ENCODE results near the gene HTR2C. TPM values are rescaled to one million over a fixed set of nuclear protein-coding genes. Genes with fewer than 3 reads are reported as not detected.

The HTR2C gene
- total and polyA plus RNA-seq, 4 donors = not detected

- no peak overlapping the region for H3K27ac ChIP-seq (ENCODE audit: low read depth in 1 of 2, low read length in 2 of 2)
- TF ChIP-seq YY1 (IDR thresholded peaks at IDR 0.05) = no peak
- no peak for TF ChIP-seq TAF1 (conservative IDR thresholded peaks at IDR 0.05)
- no peak for TF ChIP-seq RXRA (IDR thresholded peaks at IDR 0.05)
- TF ChIP-seq RAD21 (IDR thresholded peaks at IDR 0.05) = no peak
- TF ChIP-seq CTCF (IDR thresholded peaks at IDR 0.05; ENCODE audit: low read depth, low read length, missing input control) = no peak
- TF ChIP-seq, protein P1, sequence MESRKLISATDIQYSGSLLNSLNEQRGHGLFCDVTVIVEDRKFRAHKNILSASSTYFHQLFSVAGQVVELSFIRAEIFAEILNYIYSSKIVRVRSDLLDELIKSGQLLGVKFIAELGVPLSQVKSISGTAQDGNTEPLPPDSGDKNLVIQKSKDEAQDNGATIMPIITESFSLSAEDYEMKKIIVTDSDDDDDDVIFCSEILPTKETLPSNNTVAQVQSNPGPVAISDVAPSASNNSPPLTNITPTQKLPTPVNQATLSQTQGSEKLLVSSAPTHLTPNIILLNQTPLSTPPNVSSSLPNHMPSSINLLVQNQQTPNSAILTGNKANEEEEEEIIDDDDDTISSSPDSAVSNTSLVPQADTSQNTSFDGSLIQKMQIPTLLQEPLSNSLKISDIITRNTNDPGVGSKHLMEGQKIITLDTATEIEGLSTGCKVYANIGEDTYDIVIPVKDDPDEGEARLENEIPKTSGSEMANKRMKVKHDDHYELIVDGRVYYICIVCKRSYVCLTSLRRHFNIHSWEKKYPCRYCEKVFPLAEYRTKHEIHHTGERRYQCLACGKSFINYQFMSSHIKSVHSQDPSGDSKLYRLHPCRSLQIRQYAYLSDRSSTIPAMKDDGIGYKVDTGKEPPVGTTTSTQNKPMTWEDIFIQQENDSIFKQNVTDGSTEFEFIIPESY (IDR thresholded peaks at IDR 0.05) = no peak
- TF ChIP-seq, protein P2, sequence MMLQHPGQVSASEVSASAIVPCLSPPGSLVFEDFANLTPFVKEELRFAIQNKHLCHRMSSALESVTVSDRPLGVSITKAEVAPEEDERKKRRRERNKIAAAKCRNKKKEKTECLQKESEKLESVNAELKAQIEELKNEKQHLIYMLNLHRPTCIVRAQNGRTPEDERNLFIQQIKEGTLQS (IDR thresholded peaks at IDR 0.05) = no peak
- TF ChIP-seq, protein P3, sequence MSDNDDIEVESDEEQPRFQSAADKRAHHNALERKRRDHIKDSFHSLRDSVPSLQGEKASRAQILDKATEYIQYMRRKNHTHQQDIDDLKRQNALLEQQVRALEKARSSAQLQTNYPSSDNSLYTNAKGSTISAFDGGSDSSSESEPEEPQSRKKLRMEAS (IDR thresholded peaks at IDR 0.05) = no peak
- TF ChIP-seq NR2F2 (IDR thresholded peaks at IDR 0.05) = no peak
- TF ChIP-seq JUND (IDR thresholded peaks at IDR 0.05) = no peak
- no peak for TF ChIP-seq FOXA2 (IDR thresholded peaks at IDR 0.05)
- TF ChIP-seq HNF4A (conservative IDR thresholded peaks at IDR 0.05) = no peak
- TF ChIP-seq SP1 (IDR thresholded peaks at IDR 0.05) = no peak
- no peak for TF ChIP-seq FOXA1 (IDR thresholded peaks at IDR 0.05)
- no peak for TF ChIP-seq GABPA (IDR thresholded peaks at IDR 0.05 in 1 of 2, conservative IDR thresholded peaks at IDR 0.05 in 1 of 2)
- TF ChIP-seq EGR1 (IDR thresholded peaks at IDR 0.05; ENCODE audit: low read depth in 2 of 2) = no peak
- H3K9me3 ChIP-seq (ENCODE audit: control insufficient read depth in 4 of 4, low read length in 3 of 4) = no peaks in the 10 kb centered on the region
- 41% methylated on average over 1 of the region's 1 CpG for WGBS
- no peak overlapping the region for H3K4me3 ChIP-seq (ENCODE audit: low read depth in 1 of 3, low read length in 3 of 3)
- no peak for DNase-seq (ENCODE audit: low spot score)
- no peaks in the 10 kb centered on the region for H3K4me1 ChIP-seq (ENCODE audit: control insufficient read depth in 4 of 4, insufficient read depth in 4 of 4, low read length in 3 of 4)
- H3K27me3 ChIP-seq (ENCODE audit: control insufficient read depth in 4 of 4, insufficient read depth in 4 of 4, low read length in 3 of 4) = no peaks in the 10 kb centered on the region
- H3K9ac ChIP-seq (ENCODE audit: low read depth in 1 of 2, low read length in 2 of 2) = no peak overlapping the region
- no peaks in the 10 kb centered on the region for H3K36me3 ChIP-seq (ENCODE audit: control insufficient read depth in 4 of 4, insufficient read depth in 3 of 4, low read depth in 1 of 4, low read length in 3 of 4)
These were observed 52.1 kb downstream of the HTR2C start for GRCh38 chrX:114635986-114636385.

- H3K36me3 ChIP-seq (ENCODE audit: control insufficient read depth in 4 of 4, insufficient read depth in 3 of 4, low read depth in 1 of 4, low read length in 3 of 4) = no peaks in the 10 kb centered on the region
- H3K4me3 ChIP-seq (ENCODE audit: low read depth in 1 of 3, low read length in 3 of 3) = no peak overlapping the region
- H3K27ac ChIP-seq (ENCODE audit: low read depth in 1 of 2, low read length in 2 of 2) = no peak overlapping the region
- peaks cover 0 to 6% (median 0%) of the 10 kb centered on the region in 4 donors for H3K27me3 ChIP-seq (ENCODE audit: control insufficient read depth in 4 of 4, insufficient read depth in 4 of 4, low read length in 3 of 4)
- no peak overlapping the region for H3K9ac ChIP-seq (ENCODE audit: low read depth in 1 of 2, low read length in 2 of 2)
- H3K4me1 ChIP-seq (ENCODE audit: control insufficient read depth in 4 of 4, insufficient read depth in 4 of 4, low read length in 3 of 4) = no peaks in the 10 kb centered on the region
- TF ChIP-seq NR2F2 (IDR thresholded peaks at IDR 0.05) (no peak), RAD21 (IDR thresholded peaks at IDR 0.05) (no peak), TAF1 (conservative IDR thresholded peaks at IDR 0.05) (no peak), CTCF (IDR thresholded peaks at IDR 0.05; ENCODE audit: low read depth, low read length, missing input control) (no peak), RXRA (IDR thresholded peaks at IDR 0.05) (no peak), JUND (IDR thresholded peaks at IDR 0.05) (no peak), FOXA1 (IDR thresholded peaks at IDR 0.05) (no peak), YY1 (IDR thresholded peaks at IDR 0.05) (no peak), GABPA (IDR thresholded peaks at IDR 0.05 in 1 of 2, conservative IDR thresholded peaks at IDR 0.05 in 1 of 2) (no peak), EGR1 (IDR thresholded peaks at IDR 0.05; ENCODE audit: low read depth in 2 of 2) (no peak), SP1 (IDR thresholded peaks at IDR 0.05) (no peak)
- TF ChIP-seq, protein P1 (IDR thresholded peaks at IDR 0.05) = no peak
- TF ChIP-seq, protein P2 (IDR thresholded peaks at IDR 0.05) = no peak
- DNase-seq (ENCODE audit: low spot score) = no peak
- H3K9me3 ChIP-seq (ENCODE audit: control insufficient read depth in 4 of 4, low read length in 3 of 4) = no peaks in the 10 kb centered on the region
These were observed 66.5 kb downstream of the HTR2C start for GRCh38 chrX:114650351-114650750.

Measured in liver (tissue), 9 donors.